Endothelial cell of umbilical vein (primary cell): ENCODE measurements around the gene MAML1. TPM values are rescaled to one million over a fixed set of nuclear protein-coding genes. Genes with fewer than 3 reads are reported as not detected.

Source experiments
- BruUV-seq: library from RNA; stranded (reverse); fragments of 400-500 nt; replicated peaks from 2 replicates; lab custom pipeline; 2021; lab: Mats Ljungman, UMichigan
- CTCF ChIA-PET: fragments of 300-600, 350-600 bp; sonication (Branson Sonifier 250); formaldehyde crosslinking; loops from one replicate; lab custom pipeline; 2021; ENCODE audit warnings: antibody characterized with exemption, inconsistent platforms; lab: Charles Lee
- POLR2A ChIA-PET: fragments of 300-600, 350-600 bp; sonication (Branson Sonifier 250); formaldehyde crosslinking; loops from one replicate; lab custom pipeline; 2021; ENCODE audit warnings: antibody characterized with exemption, inconsistent platforms; lab: Charles Lee
- DNase-seq: peaks from one replicate; pipeline ENCODE4 v3.0.0-alpha.2; 2011; ENCODE audit warnings: low read depth, low spot score
- FAIRE-seq: peaks from 2 replicates; lab custom pipeline; 2011; peaks lifted over from hg19 to GRCh38; lab: Jason Lieb, UNC
- H2AFZ ChIP-seq: 2 replicates; pipeline ENCODE4 v1.6.0; 2012; ENCODE audit warnings: low read depth, low read length, control low read depth, inconsistent platforms
- H3K27ac ChIP-seq: 2 replicates; pipeline ENCODE4 v1.5.1; 2011; ENCODE audit warnings: low read depth, mild to moderate bottlenecking, control low read depth, low read length, moderate library complexity; ENCODE audit not compliant: insufficient read depth
- H3K27me3 ChIP-seq, 2 experiments: 2 replicates each; pipeline versions ENCODE4 v1.6.0 to v1.6.1; 2011; ENCODE audit warnings: low read length in 2 of 2, mixed read lengths in 1 of 2; ENCODE audit not compliant: control insufficient read depth in 2 of 2, insufficient read depth in 2 of 2
- H3K36me3 ChIP-seq, 2 experiments: 2 replicates in 1 of 2; 3 replicates in 1 of 2; pipeline ENCODE4 v1.5.1; 2011; ENCODE audit warnings: low read length in 2 of 2, mild to moderate bottlenecking in 1 of 2, moderate library complexity in 1 of 2; ENCODE audit not compliant: control insufficient read depth in 2 of 2, insufficient read depth in 2 of 2; ENCODE audit errors: extremely low read depth in 1 of 2
- H3K4me1 ChIP-seq: 3 replicates; pipeline ENCODE4 v1.5.1; 2011; ENCODE audit warnings: mild to moderate bottlenecking, low read length; ENCODE audit not compliant: control insufficient read depth, insufficient read depth; ENCODE audit errors: extremely low read depth
- H3K4me2 ChIP-seq: 2 replicates; pipeline ENCODE4 v1.6.1; 2011; ENCODE audit warnings: low read length, control low read depth, mixed read lengths; ENCODE audit not compliant: insufficient read depth
- H3K4me3 ChIP-seq, 3 experiments: fragments of 200-600 bp in 1 of 3; sonication (generic), shearing (Covaris generic) in 1 of 3; replicated peaks in 1 of 3; 2 replicates each; pipeline ENCODE4 v1.5.1; 2011 to 2016; ENCODE audit warnings: control low read depth in 3 of 3, low read length in 3 of 3, mild to moderate bottlenecking in 2 of 3, inconsistent platforms in 1 of 3, low read depth in 1 of 3, moderate library complexity in 1 of 3; ENCODE audit not compliant: insufficient read depth in 1 of 3
- H3K79me2 ChIP-seq: 2 replicates; pipeline ENCODE4 v1.6.0; 2012; ENCODE audit warnings: low read length, inconsistent platforms; ENCODE audit not compliant: control insufficient read depth, insufficient read depth
- H3K9ac ChIP-seq: replicated peaks from 2 replicates; pipeline ENCODE3; 2011; ENCODE audit warnings: low read length, control low read depth; ENCODE audit not compliant: insufficient read depth; ENCODE audit errors: extremely low read depth
- H3K9me1 ChIP-seq: replicated peaks from 3 replicates; pipeline ENCODE4 v1.6.0; 2011; ENCODE audit warnings: mild to moderate bottlenecking, low read length; ENCODE audit not compliant: control insufficient read depth, insufficient read depth; ENCODE audit errors: extremely low read depth
- H3K9me3 ChIP-seq: replicated peaks from 2 replicates; pipeline ENCODE4 v1.5.1; 2012; ENCODE audit warnings: low read length, inconsistent platforms; ENCODE audit not compliant: control insufficient read depth, insufficient read depth
- H4K20me1 ChIP-seq: replicated peaks from 2 replicates; pipeline ENCODE3; 2011; ENCODE audit warnings: mild to moderate bottlenecking, low read length; ENCODE audit not compliant: control insufficient read depth, insufficient read depth; ENCODE audit errors: extremely low read depth
- CTCF ChIP-seq, 2 donors: IDR thresholded peaks; 1 replicate in 1 of 2; 2 replicates in 1 of 2; pipeline ENCODE4 v1.5.1; 2011; ENCODE audit warnings: low read length in 2 of 2, mild to moderate bottlenecking in 2 of 2, moderate library complexity in 2 of 2, control low read depth in 1 of 2, inconsistent platforms in 1 of 2, low read depth in 1 of 2; ENCODE audit not compliant: insufficient read depth in 1 of 2; ENCODE audit errors: extremely low read depth in 1 of 2
- EZH2 ChIP-seq: IDR thresholded peaks from 2 replicates; pipeline ENCODE4 v1.6.1; 2012; ENCODE audit warnings: borderline replicate concordance, low read depth, mild to moderate bottlenecking, moderate library complexity, low read length, inconsistent platforms; ENCODE audit not compliant: severe bottlenecking
- FOS ChIP-seq: IDR thresholded peaks from 2 replicates; pipeline ENCODE4 v1.6.1; 2011; ENCODE audit warnings: mild to moderate bottlenecking, low read length, moderate library complexity, borderline replicate concordance; ENCODE audit not compliant: insufficient read depth
- GATA2 ChIP-seq: IDR thresholded peaks from 2 replicates; pipeline ENCODE4 v1.7.0; 2011; ENCODE audit warnings: low read depth, mild to moderate bottlenecking, moderate library complexity, mixed read lengths, low read length; ENCODE audit not compliant: insufficient read length, insufficient read depth
- JUN ChIP-seq: IDR thresholded peaks from 2 replicates; pipeline ENCODE4 v1.6.1; 2011; ENCODE audit warnings: borderline replicate concordance, low read depth; ENCODE audit not compliant: insufficient read length, insufficient read depth
- MAX ChIP-seq: IDR thresholded peaks from 2 replicates; pipeline ENCODE4 v1.6.1; 2011; ENCODE audit not compliant: insufficient read depth, insufficient read length
- MYC ChIP-seq: IDR thresholded peaks from one replicate; pipeline ENCODE4 v1.6.1; 2011; ENCODE audit warnings: mild to moderate bottlenecking, low read depth, low read length
- POLR2A ChIP-seq: IDR thresholded peaks from 2 replicates; pipeline ENCODE4 v1.6.1; 2012; ENCODE audit warnings: low read depth, mild to moderate bottlenecking, control low read depth, low read length
- POLR2AphosphoS5 ChIP-seq: IDR thresholded peaks from 2 replicates; pipeline ENCODE4 v1.6.1; 2012; ENCODE audit warnings: low read depth, mild to moderate bottlenecking, control low read depth, low read length, moderate library complexity; ENCODE audit not compliant: insufficient read depth
- dilution Hi-C: fragments of 300-500 bp; cut with MboI; formaldehyde crosslinking; loops from one replicate; pipeline ENCODE4 v1.15.0; 2019; ENCODE audit warnings: low sequenced_read_pairs; ENCODE audit not compliant: extremely low pct_ligation_motif_present
- intact Hi-C: fragments of 100-400 bp; cut with micrococcal nuclease; formaldehyde crosslinking; loops from one replicate; pipeline ENCODE4 v1.10.0; 2022
- polyA plus RNA-seq, 4 experiments: library from polyadenylated mRNA; depleted of rRNA in 3 of 4; stranded (reverse) in 3 of 4; unstranded in 1 of 4; fragments of >200 nt; gene quantifications; 2 replicates each; pipeline versions ENCODE4 v1.2.1 to v1.2.3, GENCODE V29; 2011 to 2012; ENCODE audit warnings: missing spikeins in 1 of 4
- total RNA-seq: library from RNA; stranded (reverse); gene quantifications from 2 replicates; pipeline ENCODE4 v1.2.3, GENCODE V29; 2021

The MAML1 gene
- total and polyA plus RNA-seq, 2 donors (not counting 3 experiments of a cell fraction or from before 2014, with no cell fraction given) = 12.4 to 29.0 TPM

- CTCF ChIA-PET = no interaction called here
- intact Hi-C loops = loop anchor here (5.0 kb wide), 2 partner anchors 248 to 267 kb away; partner anchors contain the start of gene RNF130
These were observed 91.5 kb downstream of the MAML1 start for GRCh38 chr5:179823937-179824744.

More at GRCh38 chr5:179823937-179824744, 91.5 kb downstream of the MAML1 start:
- Histone ChIP-seq H3K4me1 (peaks cover 28% of the 10 kb centered on the region), H3K4me2 (no peak overlapping the region), H3K36me3 (peaks cover 29 to 49% of the 10 kb centered on the region in 2 experiments), H3K9ac (no peak overlapping the region), H3K27me3 (no peaks in the 10 kb centered on the region), H4K20me1 (peaks cover 10% of the 10 kb centered on the region), H2AFZ (no peak overlapping the region), H3K9me3 (no peaks in the 10 kb centered on the region), H3K79me2 (peaks cover 56% of the 10 kb centered on the region), H3K27ac (no peak overlapping the region), H3K9me1 (no peaks in the 10 kb centered on the region), H3K4me3 (no peak overlapping the region)
- no TSS peak for BruUV-seq
- no peak for FAIRE-seq
- no peak for TF ChIP-seq FOS
- TF ChIP-seq GATA2 = no peak
- no peak for TF ChIP-seq MAX
- no peak for TF ChIP-seq JUN
- TF ChIP-seq EZH2 = no peak
- TF ChIP-seq MYC = no peak
- TF ChIP-seq CTCF (IDR thresholded peaks at IDR 0.05; ENCODE audit: extremely low read depth in 1 of 2, insufficient read depth in 1 of 2, low read depth in 1 of 2, low read length in 2 of 2) = no peak
- TF ChIP-seq POLR2A = no peak
- no peak for TF ChIP-seq POLR2AphosphoS5
- dilution Hi-C loops = no loop called here
- POLR2A ChIA-PET = no interaction called here
- no peak for DNase-seq
